ENCODE data around the gene RNF44. TPM values are rescaled to one million over a fixed set of nuclear protein-coding genes. Genes with fewer than 3 reads are reported as not detected.
A peak's percentile ranks its signal among the peaks of the same experiment; 100 is the strongest.

RNF44 gene
- total and polyA plus RNA-seq, 7 donors = 7.6 to 64.0 (median 15.0) TPM

DNA sequence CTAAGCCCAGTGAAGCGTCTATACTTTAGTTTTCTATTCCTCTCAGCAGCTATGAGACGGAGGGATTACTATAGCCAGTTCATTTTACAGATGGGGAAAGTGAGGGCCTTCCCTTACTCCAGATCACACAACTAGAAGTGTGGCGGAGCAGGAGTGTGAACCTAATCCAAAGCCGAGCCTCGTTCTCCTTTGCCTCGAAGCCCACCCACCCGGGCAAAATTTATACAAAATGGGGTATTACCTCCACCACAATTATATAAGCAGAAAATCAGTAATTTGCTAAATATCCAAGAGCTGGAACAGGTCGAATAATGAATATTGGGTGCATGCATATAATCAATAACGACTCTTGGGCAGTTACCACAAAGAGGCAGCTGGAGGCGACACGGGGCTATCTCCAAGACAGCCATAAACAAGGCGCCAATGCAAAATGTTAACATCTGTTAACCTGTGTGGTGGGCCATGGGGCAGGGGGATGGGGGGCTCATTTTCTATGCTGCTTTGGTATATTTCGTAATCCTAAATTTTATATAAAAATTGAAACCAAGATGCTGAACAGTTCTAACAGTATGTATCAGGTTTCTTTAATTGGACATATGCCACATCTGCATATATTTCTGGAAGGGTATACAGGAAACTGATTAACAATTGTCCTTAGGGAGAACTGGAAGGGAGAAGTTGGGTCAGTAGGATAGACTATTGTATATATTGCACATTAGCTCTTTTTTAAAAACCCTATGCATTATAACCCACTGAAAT, 1.2 kb upstream of the RNF44 start:
- 17 to 33% methylated on average over 13 of the region's 13 CpGs for WGBS, 2 donors
- TF ChIP-seq POLR2A (IDR thresholded peaks at IDR 0.05) = no peak
- TF ChIP-seq, protein P1, sequence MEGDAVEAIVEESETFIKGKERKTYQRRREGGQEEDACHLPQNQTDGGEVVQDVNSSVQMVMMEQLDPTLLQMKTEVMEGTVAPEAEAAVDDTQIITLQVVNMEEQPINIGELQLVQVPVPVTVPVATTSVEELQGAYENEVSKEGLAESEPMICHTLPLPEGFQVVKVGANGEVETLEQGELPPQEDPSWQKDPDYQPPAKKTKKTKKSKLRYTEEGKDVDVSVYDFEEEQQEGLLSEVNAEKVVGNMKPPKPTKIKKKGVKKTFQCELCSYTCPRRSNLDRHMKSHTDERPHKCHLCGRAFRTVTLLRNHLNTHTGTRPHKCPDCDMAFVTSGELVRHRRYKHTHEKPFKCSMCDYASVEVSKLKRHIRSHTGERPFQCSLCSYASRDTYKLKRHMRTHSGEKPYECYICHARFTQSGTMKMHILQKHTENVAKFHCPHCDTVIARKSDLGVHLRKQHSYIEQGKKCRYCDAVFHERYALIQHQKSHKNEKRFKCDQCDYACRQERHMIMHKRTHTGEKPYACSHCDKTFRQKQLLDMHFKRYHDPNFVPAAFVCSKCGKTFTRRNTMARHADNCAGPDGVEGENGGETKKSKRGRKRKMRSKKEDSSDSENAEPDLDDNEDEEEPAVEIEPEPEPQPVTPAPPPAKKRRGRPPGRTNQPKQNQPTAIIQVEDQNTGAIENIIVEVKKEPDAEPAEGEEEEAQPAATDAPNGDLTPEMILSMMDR (IDR thresholded peaks at IDR 0.05) = no peak
- TF ChIP-seq EP300 (IDR thresholded peaks at IDR 0.05) = no peak
- no peak for TF ChIP-seq POLR2AphosphoS5 (IDR thresholded peaks at IDR 0.05)
- H3K27me3 ChIP-seq = no peaks in the 10 kb centered on the region
- DNase-seq = no peak
- intact Hi-C loops (cut with DNase I) = loop anchor here (5.0 to 10.0 kb wide), 3 partner anchors 154 to 486 kb away; partner anchors contain the start of genes HIGD2A, KIAA1191, NOP16 and ZNF346
- H3K4me1 ChIP-seq = peaks cover 0 to 59% (median 47%) of the 10 kb centered on the region in 4 donors
- H3K36me3 ChIP-seq = no peaks in the 10 kb centered on the region
- H3K9me3 ChIP-seq = no peaks in the 10 kb centered on the region
- H3K4me3 ChIP-seq = peak overlapping the region in 3 of 4 donors; percentile 67 to 96 (median 88)
- peak overlapping the region; percentile 93 to 99 (median 98) for H3K27ac ChIP-seq

DNA sequence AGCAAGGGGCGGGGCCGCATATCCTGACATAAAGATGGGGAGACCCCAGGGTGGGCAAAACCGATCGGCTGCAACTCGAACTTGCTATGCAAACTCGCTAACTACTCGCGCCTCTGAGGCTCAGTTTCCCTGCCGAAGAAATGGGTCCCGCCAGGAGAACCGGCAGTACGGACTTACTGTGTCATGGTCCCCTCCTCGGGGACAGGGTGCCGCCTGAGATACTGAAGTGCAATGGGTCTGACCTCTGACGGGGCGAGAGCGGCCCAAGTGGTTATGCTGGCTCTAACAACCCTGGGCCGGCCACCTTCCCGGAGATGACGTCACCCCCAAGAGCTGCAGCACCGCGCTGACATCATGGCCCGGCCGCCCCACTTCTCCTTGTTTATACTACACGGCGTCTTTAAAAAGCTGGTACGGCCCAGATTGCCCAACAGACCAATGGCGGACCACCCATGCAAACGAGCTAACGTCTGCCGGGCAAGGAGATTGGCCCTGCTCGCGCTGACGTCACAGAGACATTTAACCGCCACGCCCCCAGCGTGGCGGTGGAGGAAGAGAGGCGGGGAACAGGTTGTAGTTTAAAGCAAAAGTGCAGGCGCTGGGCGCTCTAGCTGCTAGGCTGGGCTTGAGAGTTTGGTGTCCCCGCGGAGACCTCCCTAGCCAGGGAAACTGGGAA, 490 bp upstream of the RNF44 start:
- Histone ChIP-seq H3K4me1 (peaks cover 0 to 64% (median 53%) of the 10 kb centered on the region in 4 donors), H3K9me3 (no peaks in the 10 kb centered on the region), H3K27ac (peak overlapping the region; percentile 93 to 99 (median 98)), H3K4me3 (peak overlapping the region; percentile 67 to 96 (median 90)), H3K27me3 (no peaks in the 10 kb centered on the region), H3K36me3 (no peaks in the 10 kb centered on the region)
- TF ChIP-seq POLR2A (IDR thresholded peaks at IDR 0.05) (peak in 1 of 2 donors; percentile 34), POLR2AphosphoS5 (IDR thresholded peaks at IDR 0.05) (peak; percentile 6 to 88 (median 50)), EP300 (IDR thresholded peaks at IDR 0.05) (peak in 1 of 4 donors; percentile 78)
- TF ChIP-seq, protein P1 (IDR thresholded peaks at IDR 0.05) = no peak
- WGBS, 2 donors = 0% methylated on average over 43 of the region's 43 CpGs
- intact Hi-C loops (cut with DNase I) = loop anchor here (2.0 to 10.0 kb wide), 4 partner anchors 89 to 487 kb away; partner anchors contain the start of genes FAF2, HIGD2A, KIAA1191 and NOP16
- peak; percentile 100 for DNase-seq

DNA sequence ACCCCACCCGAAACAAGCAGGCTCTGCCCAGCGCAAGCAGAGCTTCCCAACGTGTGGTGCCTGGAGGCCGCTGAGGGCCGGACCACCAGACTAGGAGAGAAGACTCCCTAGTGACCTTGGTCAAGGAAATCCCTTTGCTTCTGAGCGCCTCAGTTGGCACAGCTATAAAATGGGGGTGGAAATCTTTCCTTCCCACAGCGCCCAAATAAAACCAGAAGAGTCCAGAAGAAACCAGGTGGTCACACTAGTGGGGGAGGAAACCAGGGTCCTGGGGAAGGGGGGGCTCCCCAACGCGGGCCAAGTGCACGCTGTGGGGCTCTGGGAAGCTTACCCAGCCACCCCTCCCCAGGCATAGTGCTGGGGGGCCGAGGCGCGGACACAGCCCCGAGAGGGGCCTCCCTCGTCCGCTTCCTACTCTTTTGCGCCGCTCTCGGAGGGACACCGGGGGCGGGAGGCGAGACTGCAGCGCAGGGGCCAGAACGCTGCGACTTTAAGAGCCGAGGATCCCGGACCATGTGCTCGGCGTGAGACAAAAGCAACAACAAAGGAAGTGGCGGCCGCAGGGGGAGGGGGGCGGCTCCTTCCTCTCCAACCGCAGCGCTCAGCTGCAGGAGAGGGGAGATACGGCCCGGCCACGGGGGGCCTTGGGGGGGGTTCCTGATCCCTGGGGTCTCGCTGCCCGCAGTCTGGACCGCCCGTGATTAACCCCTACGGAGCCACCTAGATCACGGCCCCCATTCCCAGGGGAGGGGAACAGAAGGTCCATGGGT, 885 bp downstream of the RNF44 start:
- intact Hi-C loops (cut with DNase I) = loop anchor here (2.0 to 10.0 kb wide), 4 partner anchors 88 to 488 kb away; partner anchors contain the start of genes FAF2, HIGD2A, KIAA1191 and NOP16
- Histone ChIP-seq H3K27me3 (no peaks in the 10 kb centered on the region), H3K4me1 (peaks cover 0 to 62% (median 52%) of the 10 kb centered on the region in 4 donors), H3K36me3 (peaks cover 1 to 6% (median 6%) of the 10 kb centered on the region in 4 donors), H3K27ac (peak overlapping the region; percentile 93 to 99 (median 98)), H3K9me3 (no peaks in the 10 kb centered on the region), H3K4me3 (peak overlapping the region; percentile 67 to 96 (median 90))
- peak; percentile 93 for DNase-seq
- TF ChIP-seq POLR2AphosphoS5 (IDR thresholded peaks at IDR 0.05) (peak in 3 of 4 donors; percentile 22 to 68 (median 28)), EP300 (IDR thresholded peaks at IDR 0.05) (no peak)
- WGBS, 2 donors = 0 to 1% methylated on average over 43 of the region's 43 CpGs

DNA sequence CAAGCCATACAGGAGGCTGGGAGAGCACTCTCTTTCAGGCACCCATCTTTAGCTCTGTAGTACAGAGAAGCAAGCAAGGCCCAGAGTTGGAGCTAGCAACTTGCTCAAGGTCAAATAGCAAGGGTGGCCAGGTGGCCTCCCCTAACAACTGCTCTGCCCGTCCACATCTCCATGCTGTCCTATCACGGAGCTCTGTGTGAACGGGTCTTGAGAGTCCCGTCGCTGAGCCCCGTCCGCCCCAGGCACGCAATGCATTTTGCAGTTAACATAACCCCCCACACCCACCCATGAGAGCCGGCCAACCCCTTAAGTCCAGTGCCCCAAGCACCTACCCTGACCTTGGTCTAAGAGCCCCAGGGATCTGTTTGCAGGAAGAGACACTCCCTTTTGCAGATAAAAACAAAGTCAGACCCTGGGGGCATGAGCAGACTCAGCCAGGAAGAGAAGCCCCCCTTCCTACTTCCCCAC, 1.5 kb downstream of the RNF44 start:
- Histone ChIP-seq H3K9me3 (no peaks in the 10 kb centered on the region), H3K36me3 (peaks cover 7 to 13% (median 12%) of the 10 kb centered on the region in 4 donors), H3K27ac (peak overlapping the region; percentile 93 to 99 (median 98)), H3K27me3 (no peaks in the 10 kb centered on the region), H3K4me1 (peaks cover 0 to 64% (median 58%) of the 10 kb centered on the region in 4 donors), H3K4me3 (peak overlapping the region; percentile 67 to 96 (median 90))
- WGBS, 2 donors = 1 to 2% methylated on average over 9 of the region's 9 CpGs
- no peak for DNase-seq
- TF ChIP-seq POLR2A (IDR thresholded peaks at IDR 0.05) (peak in 1 of 2 donors; percentile 0), POLR2AphosphoS5 (IDR thresholded peaks at IDR 0.05) (no peak), EP300 (IDR thresholded peaks at IDR 0.05) (no peak)
- TF ChIP-seq, protein P1 (IDR thresholded peaks at IDR 0.05) = no peak
- intact Hi-C loops (cut with DNase I) = loop anchor here (2.0 to 10.0 kb wide), 4 partner anchors 87 to 489 kb away; partner anchors contain the start of genes FAF2, HIGD2A, KIAA1191 and NOP16

Data from sigmoid colon (tissue), 7 donors.